Breast epithelium (tissue), 3 donors: Measurements from ENCODE around the gene R3HDM4.

Source experiments
- CTCF ChIP-seq, 3 donors: fragments of 450-650 bp; IDR thresholded peaks; one replicate each; pipeline ENCODE4 v1.5.1; 2016 to 2017; ENCODE audit warnings: antibody characterized with exemption in 3 of 3, mild to moderate bottlenecking in 3 of 3, moderate library complexity in 3 of 3
- POLR2AphosphoS5 ChIP-seq, 3 donors: sonication (generic); formaldehyde crosslinking; IDR thresholded peaks; one replicate each; pipeline ENCODE4 v1.6.1; 2017; ENCODE audit warnings: antibody characterized with exemption in 3 of 3

- TF ChIP-seq CTCF (IDR thresholded peaks at IDR 0.05) (no peak), POLR2AphosphoS5 (IDR thresholded peaks at IDR 0.05) (no peak)
Observed at GRCh38 chr19:870314-870713, 42.7 kb downstream of the R3HDM4 start.
